Endothelial cell of umbilical vein (primary cell): Measurements from ENCODE around the gene TREX2. TPM values are rescaled to one million over a fixed set of nuclear protein-coding genes. Genes with fewer than 3 reads are reported as not detected.

Experiments used
- BruUV-seq: library from RNA; stranded (reverse); fragments of 400-500 nt; replicated peaks from 2 replicates; lab custom pipeline; 2021; lab: Mats Ljungman, UMichigan
- CTCF ChIA-PET: fragments of 300-600, 350-600 bp; sonication (Branson Sonifier 250); formaldehyde crosslinking; loops from one replicate; lab custom pipeline; 2021; ENCODE audit warnings: antibody characterized with exemption, inconsistent platforms; lab: Charles Lee
- POLR2A ChIA-PET: fragments of 300-600, 350-600 bp; sonication (Branson Sonifier 250); formaldehyde crosslinking; loops from one replicate; lab custom pipeline; 2021; ENCODE audit warnings: antibody characterized with exemption, inconsistent platforms; lab: Charles Lee
- DNase-seq: peaks from one replicate; pipeline ENCODE4 v3.0.0-alpha.2; 2011; ENCODE audit warnings: low read depth, low spot score
- FAIRE-seq: peaks from 2 replicates; lab custom pipeline; 2011; peaks lifted over from hg19 to GRCh38; lab: Jason Lieb, UNC
- H2AFZ ChIP-seq: 2 replicates; pipeline ENCODE4 v1.6.0; 2012; ENCODE audit warnings: low read depth, low read length, control low read depth, inconsistent platforms
- H3K27ac ChIP-seq: 2 replicates; pipeline ENCODE4 v1.5.1; 2011; ENCODE audit warnings: low read depth, mild to moderate bottlenecking, control low read depth, low read length, moderate library complexity; ENCODE audit not compliant: insufficient read depth
- H3K27me3 ChIP-seq, 2 experiments: 2 replicates each; pipeline versions ENCODE4 v1.6.0 to v1.6.1; 2011; ENCODE audit warnings: low read length in 2 of 2, mixed read lengths in 1 of 2; ENCODE audit not compliant: control insufficient read depth in 2 of 2, insufficient read depth in 2 of 2
- H3K36me3 ChIP-seq, 2 experiments: 2 replicates in 1 of 2; 3 replicates in 1 of 2; pipeline ENCODE4 v1.5.1; 2011; ENCODE audit warnings: low read length in 2 of 2, mild to moderate bottlenecking in 1 of 2, moderate library complexity in 1 of 2; ENCODE audit not compliant: control insufficient read depth in 2 of 2, insufficient read depth in 2 of 2; ENCODE audit errors: extremely low read depth in 1 of 2
- H3K4me1 ChIP-seq: 3 replicates; pipeline ENCODE4 v1.5.1; 2011; ENCODE audit warnings: mild to moderate bottlenecking, low read length; ENCODE audit not compliant: control insufficient read depth, insufficient read depth; ENCODE audit errors: extremely low read depth
- H3K4me2 ChIP-seq: 2 replicates; pipeline ENCODE4 v1.6.1; 2011; ENCODE audit warnings: low read length, control low read depth, mixed read lengths; ENCODE audit not compliant: insufficient read depth
- H3K4me3 ChIP-seq, 3 experiments: fragments of 200-600 bp in 1 of 3; sonication (generic), shearing (Covaris generic) in 1 of 3; replicated peaks in 1 of 3; 2 replicates each; pipeline ENCODE4 v1.5.1; 2011 to 2016; ENCODE audit warnings: control low read depth in 3 of 3, low read length in 3 of 3, mild to moderate bottlenecking in 2 of 3, inconsistent platforms in 1 of 3, low read depth in 1 of 3, moderate library complexity in 1 of 3; ENCODE audit not compliant: insufficient read depth in 1 of 3
- H3K79me2 ChIP-seq: 2 replicates; pipeline ENCODE4 v1.6.0; 2012; ENCODE audit warnings: low read length, inconsistent platforms; ENCODE audit not compliant: control insufficient read depth, insufficient read depth
- H3K9ac ChIP-seq: replicated peaks from 2 replicates; pipeline ENCODE3; 2011; ENCODE audit warnings: low read length, control low read depth; ENCODE audit not compliant: insufficient read depth; ENCODE audit errors: extremely low read depth
- H3K9me1 ChIP-seq: replicated peaks from 3 replicates; pipeline ENCODE4 v1.6.0; 2011; ENCODE audit warnings: mild to moderate bottlenecking, low read length; ENCODE audit not compliant: control insufficient read depth, insufficient read depth; ENCODE audit errors: extremely low read depth
- H3K9me3 ChIP-seq: replicated peaks from 2 replicates; pipeline ENCODE4 v1.5.1; 2012; ENCODE audit warnings: low read length, inconsistent platforms; ENCODE audit not compliant: control insufficient read depth, insufficient read depth
- H4K20me1 ChIP-seq: replicated peaks from 2 replicates; pipeline ENCODE3; 2011; ENCODE audit warnings: mild to moderate bottlenecking, low read length; ENCODE audit not compliant: control insufficient read depth, insufficient read depth; ENCODE audit errors: extremely low read depth
- EZH2 ChIP-seq: IDR thresholded peaks from 2 replicates; pipeline ENCODE4 v1.6.1; 2012; ENCODE audit warnings: borderline replicate concordance, low read depth, mild to moderate bottlenecking, moderate library complexity, low read length, inconsistent platforms; ENCODE audit not compliant: severe bottlenecking
- FOS ChIP-seq: IDR thresholded peaks from 2 replicates; pipeline ENCODE4 v1.6.1; 2011; ENCODE audit warnings: mild to moderate bottlenecking, low read length, moderate library complexity, borderline replicate concordance; ENCODE audit not compliant: insufficient read depth
- GATA2 ChIP-seq: IDR thresholded peaks from 2 replicates; pipeline ENCODE4 v1.7.0; 2011; ENCODE audit warnings: low read depth, mild to moderate bottlenecking, moderate library complexity, mixed read lengths, low read length; ENCODE audit not compliant: insufficient read length, insufficient read depth
- JUN ChIP-seq: IDR thresholded peaks from 2 replicates; pipeline ENCODE4 v1.6.1; 2011; ENCODE audit warnings: borderline replicate concordance, low read depth; ENCODE audit not compliant: insufficient read length, insufficient read depth
- MAX ChIP-seq: IDR thresholded peaks from 2 replicates; pipeline ENCODE4 v1.6.1; 2011; ENCODE audit not compliant: insufficient read depth, insufficient read length
- MYC ChIP-seq: IDR thresholded peaks from one replicate; pipeline ENCODE4 v1.6.1; 2011; ENCODE audit warnings: mild to moderate bottlenecking, low read depth, low read length
- POLR2A ChIP-seq: IDR thresholded peaks from 2 replicates; pipeline ENCODE4 v1.6.1; 2012; ENCODE audit warnings: low read depth, mild to moderate bottlenecking, control low read depth, low read length
- POLR2AphosphoS5 ChIP-seq: IDR thresholded peaks from 2 replicates; pipeline ENCODE4 v1.6.1; 2012; ENCODE audit warnings: low read depth, mild to moderate bottlenecking, control low read depth, low read length, moderate library complexity; ENCODE audit not compliant: insufficient read depth
- dilution Hi-C: fragments of 300-500 bp; cut with MboI; formaldehyde crosslinking; loops from one replicate; pipeline ENCODE4 v1.15.0; 2019; ENCODE audit warnings: low sequenced_read_pairs; ENCODE audit not compliant: extremely low pct_ligation_motif_present
- intact Hi-C: fragments of 100-400 bp; cut with micrococcal nuclease; formaldehyde crosslinking; loops from one replicate; pipeline ENCODE4 v1.10.0; 2022
- polyA plus RNA-seq, 4 experiments: library from polyadenylated mRNA; depleted of rRNA in 3 of 4; stranded (reverse) in 3 of 4; unstranded in 1 of 4; fragments of >200 nt; gene quantifications; 2 replicates each; pipeline versions ENCODE4 v1.2.1 to v1.2.3, GENCODE V29; 2011 to 2012; ENCODE audit warnings: missing spikeins in 1 of 4
- total RNA-seq: library from RNA; stranded (reverse); gene quantifications from 2 replicates; pipeline ENCODE4 v1.2.3, GENCODE V29; 2021
- TF ChIP-seq, protein P1 (sequence below), 2 donors: IDR thresholded peaks; 1 replicate in 1 of 2; 2 replicates in 1 of 2; pipeline ENCODE4 v1.5.1; 2011; ENCODE audit warnings: low read length in 2 of 2, mild to moderate bottlenecking in 2 of 2, moderate library complexity in 2 of 2, control low read depth in 1 of 2, inconsistent platforms in 1 of 2, low read depth in 1 of 2; ENCODE audit not compliant: insufficient read depth in 1 of 2; ENCODE audit errors: extremely low read depth in 1 of 2

Gene TREX2
- total and polyA plus RNA-seq, 2 donors (not counting 3 experiments of a cell fraction or from before 2014, with no cell fraction given): 0.82 to 0.99 TPM

- CTCF ChIA-PET: interaction anchor here (0.6 kb wide), 1 partner anchor 10 kb away, joined by 3 read pairs; no protein-coding TSS in a partner anchor
- Histone ChIP-seq H3K79me2 (no peaks in the 10 kb centered on the region), H4K20me1 (no peaks in the 10 kb centered on the region), H3K36me3 (no peaks in the 10 kb centered on the region), H3K4me3 (no peak overlapping the region), H3K27me3 (no peaks in the 10 kb centered on the region), H3K4me2 (no peak overlapping the region), H3K4me1 (no peaks in the 10 kb centered on the region), H3K27ac (no peak overlapping the region), H3K9me3 (no peaks in the 10 kb centered on the region), H3K9me1 (no peaks in the 10 kb centered on the region), H2AFZ (no peak overlapping the region), H3K9ac (no peak overlapping the region)
- no TSS peak for BruUV-seq
- no peak for DNase-seq
- intact Hi-C loops (no loop called here), dilution Hi-C loops (no loop called here)
- FAIRE-seq: no peak
- POLR2A ChIA-PET: no interaction called here
- TF ChIP-seq MYC (no peak), FOS (no peak), EZH2 (no peak), GATA2 (no peak), MAX (no peak), JUN (no peak), POLR2A (no peak), POLR2AphosphoS5 (no peak)
- TF ChIP-seq, protein P1, sequence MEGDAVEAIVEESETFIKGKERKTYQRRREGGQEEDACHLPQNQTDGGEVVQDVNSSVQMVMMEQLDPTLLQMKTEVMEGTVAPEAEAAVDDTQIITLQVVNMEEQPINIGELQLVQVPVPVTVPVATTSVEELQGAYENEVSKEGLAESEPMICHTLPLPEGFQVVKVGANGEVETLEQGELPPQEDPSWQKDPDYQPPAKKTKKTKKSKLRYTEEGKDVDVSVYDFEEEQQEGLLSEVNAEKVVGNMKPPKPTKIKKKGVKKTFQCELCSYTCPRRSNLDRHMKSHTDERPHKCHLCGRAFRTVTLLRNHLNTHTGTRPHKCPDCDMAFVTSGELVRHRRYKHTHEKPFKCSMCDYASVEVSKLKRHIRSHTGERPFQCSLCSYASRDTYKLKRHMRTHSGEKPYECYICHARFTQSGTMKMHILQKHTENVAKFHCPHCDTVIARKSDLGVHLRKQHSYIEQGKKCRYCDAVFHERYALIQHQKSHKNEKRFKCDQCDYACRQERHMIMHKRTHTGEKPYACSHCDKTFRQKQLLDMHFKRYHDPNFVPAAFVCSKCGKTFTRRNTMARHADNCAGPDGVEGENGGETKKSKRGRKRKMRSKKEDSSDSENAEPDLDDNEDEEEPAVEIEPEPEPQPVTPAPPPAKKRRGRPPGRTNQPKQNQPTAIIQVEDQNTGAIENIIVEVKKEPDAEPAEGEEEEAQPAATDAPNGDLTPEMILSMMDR (IDR thresholded peaks at IDR 0.05; ENCODE audit: extremely low read depth in 1 of 2, insufficient read depth in 1 of 2, low read depth in 1 of 2, low read length in 2 of 2): no peak
Observed at GRCh38 chrX:153397256-153397960, 48.4 kb downstream of the TREX2 start.
